SK-N-SH (cell line): ENCODE results near the gene ZDHHC7. TPM values are rescaled to one million over a fixed set of nuclear protein-coding genes. Genes with fewer than 3 reads are reported as not detected.

ENCODE experiments used
- CTCF ChIA-PET: fragments of 300-600, 350-600 bp; formaldehyde crosslinking; extraction: SDS; loops from one replicate; lab custom pipeline; 2021; lab: Yijun Ruan, JAX
- POLR2A ChIA-PET: fragments of 350-600 bp; sonication (Branson Sonifier 250); formaldehyde crosslinking; extraction: SDS; loops from one replicate; lab custom pipeline; 2020; ENCODE audit warnings: antibody characterized with exemption, inconsistent platforms; lab: Yijun Ruan, JAX
- DNase-seq: peaks from one replicate; pipeline ENCODE4 v3.0.0; 2012
- H2AFZ ChIP-seq: fragments of 200-600 bp; sonication (generic); 2 replicates; pipeline ENCODE4 v1.8.1; 2016; ENCODE audit warnings: antibody characterized with exemption, mild to moderate bottlenecking, low read depth
- H3F3A ChIP-seq: fragments of 200-600 bp; sonication (generic); replicated peaks from 2 replicates; pipeline ENCODE3; 2016; ENCODE audit warnings: antibody characterized with exemption, mild to moderate bottlenecking; ENCODE audit not compliant: insufficient read depth
- H3K27ac ChIP-seq, 2 experiments: fragments of 200-500 bp in 1 of 2; fragments of 200-600 bp in 1 of 2; sonication (Bioruptor generic) in 1 of 2; sonication (generic), shearing (Covaris generic) in 1 of 2; 2 replicates each; pipeline versions ENCODE4 v1.5.1 to v1.6.1; 2014 to 2016; ENCODE audit warnings: low read depth in 2 of 2, inconsistent platforms in 1 of 2, low read length in 1 of 2, mild to moderate bottlenecking in 1 of 2, mixed read lengths in 1 of 2
- H3K27me3 ChIP-seq: fragments of 200-600 bp; sonication (generic), shearing (Covaris generic); 2 replicates; pipeline ENCODE4 v1.6.1; 2016; ENCODE audit warnings: mixed run types; ENCODE audit not compliant: insufficient read depth
- H3K36me3 ChIP-seq, 2 experiments: fragments of 200-500 bp in 1 of 2; fragments of 200-600 bp in 1 of 2; sonication (Bioruptor generic) in 1 of 2; sonication (generic) in 1 of 2; replicated peaks in 1 of 2; 2 replicates each; pipeline versions ENCODE3 to v1.5.1; 2014 to 2016; ENCODE audit warnings: low read length in 1 of 2, mild to moderate bottlenecking in 1 of 2; ENCODE audit not compliant: insufficient read depth in 2 of 2, control insufficient read depth in 1 of 2
- H3K4me1 ChIP-seq, 2 experiments: fragments of 200-500 bp in 1 of 2; fragments of 200-600 bp in 1 of 2; sonication (Bioruptor generic) in 1 of 2; sonication (generic), shearing (Covaris generic) in 1 of 2; 2 replicates each; pipeline versions ENCODE4 v1.5.1 to v1.6.1; 2014 to 2016; ENCODE audit warnings: low read depth in 1 of 2, low read length in 1 of 2, mixed run types in 1 of 2; ENCODE audit not compliant: insufficient read depth in 2 of 2, control insufficient read depth in 1 of 2
- H3K4me2 ChIP-seq: fragments of 200-600 bp; sonication (generic), shearing (Covaris generic); 2 replicates; pipeline ENCODE4 v1.6.1; 2017; ENCODE audit warnings: mixed run types
- H3K4me3 ChIP-seq, 2 experiments: fragments of 200-500 bp in 1 of 2; fragments of 200-600 bp in 1 of 2; sonication (Bioruptor generic) in 1 of 2; sonication (generic), shearing (Covaris generic) in 1 of 2; 2 replicates each; pipeline versions ENCODE4 v1.5.1 to v1.8.1; 2014 to 2016; ENCODE audit warnings: low read depth in 2 of 2, inconsistent platforms in 1 of 2, low read length in 1 of 2, mild to moderate bottlenecking in 1 of 2, mixed read lengths in 1 of 2, moderate library complexity in 1 of 2
- H3K79me2 ChIP-seq: fragments of 200-600 bp; sonication (generic); 2 replicates; pipeline ENCODE4 v1.8.1; 2017; ENCODE audit warnings: mild to moderate bottlenecking; ENCODE audit not compliant: insufficient read depth
- H3K9ac ChIP-seq: fragments of 200-600 bp; sonication (generic); 2 replicates; pipeline ENCODE4 v1.6.1; 2017; ENCODE audit warnings: mixed run types
- H3K9me2 ChIP-seq: fragments of 200-600 bp; sonication (generic); 2 replicates; pipeline ENCODE4 v1.6.1; 2017; ENCODE audit warnings: mixed run types
- H3K9me3 ChIP-seq: fragments of 200-600 bp; sonication (generic); 2 replicates; pipeline ENCODE4 v1.6.1; 2017; ENCODE audit warnings: mixed run types, mild to moderate bottlenecking, moderate library complexity
- H4K20me1 ChIP-seq: fragments of 200-600 bp; sonication (generic); 2 replicates; pipeline ENCODE4 v1.6.1; 2017; ENCODE audit warnings: mild to moderate bottlenecking, mixed run types; ENCODE audit not compliant: insufficient read depth
- EZH2phosphoT487 ChIP-seq: fragments of 200-600 bp; sonication (generic); IDR thresholded peaks from 2 replicates; pipeline ENCODE4 v1.6.1; 2017; ENCODE audit warnings: low read depth, mixed run types, mild to moderate bottlenecking, antibody characterized with exemption, moderate library complexity, borderline replicate concordance
- FOSL2 ChIP-seq: IDR thresholded peaks from 2 replicates; pipeline ENCODE4 v1.4.0; 2012; ENCODE audit warnings: low read depth, mild to moderate bottlenecking, moderate library complexity, borderline replicate concordance
- FOXM1 ChIP-seq: IDR thresholded peaks from 2 replicates; pipeline ENCODE4 v1.4.0; 2012; ENCODE audit warnings: low read depth, mild to moderate bottlenecking
- GABPA ChIP-seq: IDR thresholded peaks from 2 replicates; pipeline ENCODE4 v1.4.0; 2012; ENCODE audit warnings: low read depth, mild to moderate bottlenecking
- GATA2 ChIP-seq: sonication (generic); formaldehyde crosslinking; IDR thresholded peaks from 2 replicates; pipeline ENCODE4 v1.5.0; 2020; ENCODE audit warnings: mild to moderate bottlenecking, missing genetic modification reagents
- JUND ChIP-seq: IDR thresholded peaks from 2 replicates; pipeline ENCODE4 v1.4.0; 2012
- MXI1 ChIP-seq: IDR thresholded peaks from 2 replicates; pipeline ENCODE4 v1.6.1; 2012; ENCODE audit warnings: mild to moderate bottlenecking, low read depth, low read length, improper control_type of control experiment
- NRF1 ChIP-seq: IDR thresholded peaks from 2 replicates; pipeline ENCODE4 v1.6.1; 2012; ENCODE audit warnings: low read depth, mild to moderate bottlenecking, low read length
- PBX3 ChIP-seq: IDR thresholded peaks from 2 replicates; pipeline ENCODE4; 2012
- RAD21 ChIP-seq: IDR thresholded peaks from 2 replicates; pipeline ENCODE4 v1.6.1; 2012; ENCODE audit warnings: mild to moderate bottlenecking, low read length
- RXRA ChIP-seq: IDR thresholded peaks from 2 replicates; pipeline ENCODE4 v1.4.0; 2012; ENCODE audit warnings: low read depth, mild to moderate bottlenecking, borderline replicate concordance
- WGBS: methylation state at CpG from one replicate; pipeline ENCODE4 v1.1.6; 2017; ENCODE audit warnings: low lambda C conversion rate; 5-methylcytosine and 5-hydroxymethylcytosine counted together
- polyA plus RNA-seq, 3 experiments: library from polyadenylated mRNA; depleted of rRNA; stranded (reverse); fragments of >200 nt; gene quantifications; 2 replicates each; pipeline ENCODE4 v1.2.3, GENCODE V29; 2012
- TF ChIP-seq, protein P1 (sequence below): fragments of 150-350 bp; IDR thresholded peaks from 2 replicates; pipeline ENCODE4 v1.6.1; 2017; ENCODE audit warnings: antibody characterized with exemption, low read length, low read depth, borderline replicate concordance

ZDHHC7 gene
- polyA plus RNA-seq, 1 of the 3 experiments (the other 2 are of a cell fraction) = 114 TPM

DNA sequence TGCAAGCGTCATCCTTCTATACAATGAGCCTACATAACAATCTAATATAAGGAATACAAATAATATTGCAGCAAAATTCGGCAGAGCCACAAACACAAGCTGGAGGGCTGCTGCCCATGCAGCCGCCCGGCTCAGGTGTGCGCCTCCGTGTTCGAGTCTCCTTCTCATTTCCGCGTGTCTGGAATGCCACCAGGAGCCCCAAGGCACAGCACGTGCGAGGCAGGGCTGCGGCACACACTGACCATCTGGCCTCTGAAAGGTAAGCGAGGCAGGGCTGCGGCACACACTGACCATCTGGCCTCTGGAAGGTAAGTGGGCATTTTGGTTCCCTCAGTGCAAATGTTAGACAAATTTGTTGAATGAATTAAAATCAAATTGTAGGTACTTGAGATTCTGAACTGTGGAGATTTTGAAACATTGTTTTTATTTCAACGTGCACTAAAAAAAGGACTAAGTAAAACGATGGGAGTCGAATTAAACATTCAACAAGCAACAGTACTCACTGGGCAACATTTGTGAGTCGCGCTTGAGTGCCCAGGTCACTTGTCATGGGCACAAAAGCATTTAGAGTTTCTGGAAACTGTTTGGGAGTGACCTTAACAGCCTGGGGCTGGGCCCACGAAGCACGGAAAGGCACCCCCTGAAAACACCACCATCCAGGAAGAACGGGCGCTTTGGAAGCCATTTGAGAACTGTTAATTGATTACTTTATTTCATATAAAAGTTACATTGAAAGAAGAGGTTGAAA, 37.4 kb downstream of the ZDHHC7 start:
- Histone ChIP-seq H3K9me2 (no peaks in the 10 kb centered on the region), H3K4me3 (no peak overlapping the region), H3F3A (peaks cover 11% of the 10 kb centered on the region), H3K9ac (no peak overlapping the region), H3K4me1 (peaks cover 0 to 17% of the 10 kb centered on the region in 2 experiments; a peak in 1 of 4 replicates), H3K79me2 (peaks cover 5% of the 10 kb centered on the region; the same call in 1 of the 2 replicates), H3K36me3 (peaks cover 28 to 45% of the 10 kb centered on the region in 2 experiments), H3K9me3 (no peaks in the 10 kb centered on the region), H3K27me3 (no peaks in the 10 kb centered on the region), H4K20me1 (no peaks in the 10 kb centered on the region), H3K27ac (no peak overlapping the region), H3K4me2 (no peak overlapping the region), H2AFZ (no peak overlapping the region)
- TF ChIP-seq NRF1 (no peak), FOXM1 (no peak), FOSL2 (no peak), GABPA (no peak), PBX3 (no peak), GATA2 (CRISPR knock-in tag) (no peak), RXRA (no peak), JUND (no peak), RAD21 (no peak)
- TF ChIP-seq, protein P1, sequence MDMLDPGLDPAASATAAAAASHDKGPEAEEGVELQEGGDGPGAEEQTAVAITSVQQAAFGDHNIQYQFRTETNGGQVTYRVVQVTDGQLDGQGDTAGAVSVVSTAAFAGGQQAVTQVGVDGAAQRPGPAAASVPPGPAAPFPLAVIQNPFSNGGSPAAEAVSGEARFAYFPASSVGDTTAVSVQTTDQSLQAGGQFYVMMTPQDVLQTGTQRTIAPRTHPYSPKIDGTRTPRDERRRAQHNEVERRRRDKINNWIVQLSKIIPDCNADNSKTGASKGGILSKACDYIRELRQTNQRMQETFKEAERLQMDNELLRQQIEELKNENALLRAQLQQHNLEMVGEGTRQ = no peak
- ChIA-PET CTCF (interaction anchor here (0.7 to 13.4 kb wide), 11 partner anchors 9 to 463 kb away, joined by 3 to 428 read pairs (median 22); no protein-coding TSS in a partner anchor), POLR2A (no interaction called here)
- 90% methylated on average over 23 of the region's 23 CpGs for WGBS
- no peak for DNase-seq

DNA sequence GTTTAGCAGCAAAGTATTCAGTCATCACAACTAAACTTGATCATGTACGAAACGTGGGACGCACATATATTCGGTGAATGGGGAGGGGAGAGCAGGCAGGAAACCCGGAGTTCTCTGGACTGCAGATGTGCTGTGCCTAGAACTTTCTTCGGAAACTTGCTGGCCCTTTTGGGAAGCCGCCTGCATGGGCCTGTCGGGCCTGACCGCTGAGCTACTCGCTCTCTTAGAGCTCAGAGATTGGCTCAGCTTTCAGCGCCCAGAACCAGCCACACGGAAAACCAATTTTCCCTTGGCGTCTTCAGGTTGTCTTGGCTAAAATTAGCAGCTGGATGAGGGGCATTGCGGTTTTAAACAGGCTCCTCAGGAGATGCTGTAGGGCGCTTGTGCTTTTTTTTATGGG, 38.1 kb downstream of the ZDHHC7 start:
- DNase-seq = no peak
- H3F3A ChIP-seq = peaks cover 11% of the 10 kb centered on the region
- TF ChIP-seq MXI1 (no peak), EZH2phosphoT487 (no peak), JUND (no peak), GABPA (no peak)
- TF ChIP-seq, all 33 proteins: peak for 0
- Histone ChIP-seq H3K4me1 (peaks cover 0 to 16% of the 10 kb centered on the region in 2 experiments; a peak in 1 of 4 replicates), H2AFZ (no peak overlapping the region), H3K9me2 (no peaks in the 10 kb centered on the region), H3K36me3 (peaks cover 26 to 43% of the 10 kb centered on the region in 2 experiments), H4K20me1 (no peaks in the 10 kb centered on the region), H3K27ac (peak overlapping the region in 1 of 2 experiments; percentile 53; a peak in 1 of 4 replicates), H3K4me3 (no peak overlapping the region), H3K4me2 (no peak overlapping the region), H3K79me2 (no peaks in the 10 kb centered on the region), H3K9me3 (no peaks in the 10 kb centered on the region), H3K9ac (no peak overlapping the region), H3K27me3 (no peaks in the 10 kb centered on the region)
- CTCF ChIA-PET = interaction anchor here (0.7 to 13.4 kb wide), 12 partner anchors 9 to 463 kb away, joined by 3 to 428 read pairs (median 18); no protein-coding TSS in a partner anchor
- 84% methylated on average over 12 of the region's 15 CpGs for WGBS
- POLR2A ChIA-PET = no interaction called here
